SK-N-SH (cell line): ENCODE measurements around the gene NTSR1. TPM values are rescaled to one million over a fixed set of nuclear protein-coding genes. Genes with fewer than 3 reads are reported as not detected.

Experiments used
- CTCF ChIA-PET: fragments of 300-600, 350-600 bp; formaldehyde crosslinking; extraction: SDS; loops from one replicate; lab custom pipeline; 2021; lab: Yijun Ruan, JAX
- POLR2A ChIA-PET: fragments of 350-600 bp; sonication (Branson Sonifier 250); formaldehyde crosslinking; extraction: SDS; loops from one replicate; lab custom pipeline; 2020; ENCODE audit warnings: antibody characterized with exemption, inconsistent platforms; lab: Yijun Ruan, JAX
- DNase-seq: peaks from one replicate; pipeline ENCODE4 v3.0.0; 2012
- H2AFZ ChIP-seq: fragments of 200-600 bp; sonication (generic); 2 replicates; pipeline ENCODE4 v1.8.1; 2016; ENCODE audit warnings: antibody characterized with exemption, mild to moderate bottlenecking, low read depth
- H3F3A ChIP-seq: fragments of 200-600 bp; sonication (generic); replicated peaks from 2 replicates; pipeline ENCODE3; 2016; ENCODE audit warnings: antibody characterized with exemption, mild to moderate bottlenecking; ENCODE audit not compliant: insufficient read depth
- H3K27ac ChIP-seq, 2 experiments: fragments of 200-500 bp in 1 of 2; fragments of 200-600 bp in 1 of 2; sonication (Bioruptor generic) in 1 of 2; sonication (generic), shearing (Covaris generic) in 1 of 2; 2 replicates each; pipeline versions ENCODE4 v1.5.1 to v1.6.1; 2014 to 2016; ENCODE audit warnings: low read depth in 2 of 2, inconsistent platforms in 1 of 2, low read length in 1 of 2, mild to moderate bottlenecking in 1 of 2, mixed read lengths in 1 of 2
- H3K27me3 ChIP-seq: fragments of 200-600 bp; sonication (generic), shearing (Covaris generic); 2 replicates; pipeline ENCODE4 v1.6.1; 2016; ENCODE audit warnings: mixed run types; ENCODE audit not compliant: insufficient read depth
- H3K36me3 ChIP-seq, 2 experiments: fragments of 200-500 bp in 1 of 2; fragments of 200-600 bp in 1 of 2; sonication (Bioruptor generic) in 1 of 2; sonication (generic) in 1 of 2; replicated peaks in 1 of 2; 2 replicates each; pipeline versions ENCODE3 to v1.5.1; 2014 to 2016; ENCODE audit warnings: low read length in 1 of 2, mild to moderate bottlenecking in 1 of 2; ENCODE audit not compliant: insufficient read depth in 2 of 2, control insufficient read depth in 1 of 2
- H3K4me1 ChIP-seq, 2 experiments: fragments of 200-500 bp in 1 of 2; fragments of 200-600 bp in 1 of 2; sonication (Bioruptor generic) in 1 of 2; sonication (generic), shearing (Covaris generic) in 1 of 2; 2 replicates each; pipeline versions ENCODE4 v1.5.1 to v1.6.1; 2014 to 2016; ENCODE audit warnings: low read depth in 1 of 2, low read length in 1 of 2, mixed run types in 1 of 2; ENCODE audit not compliant: insufficient read depth in 2 of 2, control insufficient read depth in 1 of 2
- H3K4me2 ChIP-seq: fragments of 200-600 bp; sonication (generic), shearing (Covaris generic); 2 replicates; pipeline ENCODE4 v1.6.1; 2017; ENCODE audit warnings: mixed run types
- H3K4me3 ChIP-seq, 2 experiments: fragments of 200-500 bp in 1 of 2; fragments of 200-600 bp in 1 of 2; sonication (Bioruptor generic) in 1 of 2; sonication (generic), shearing (Covaris generic) in 1 of 2; 2 replicates each; pipeline versions ENCODE4 v1.5.1 to v1.8.1; 2014 to 2016; ENCODE audit warnings: low read depth in 2 of 2, inconsistent platforms in 1 of 2, low read length in 1 of 2, mild to moderate bottlenecking in 1 of 2, mixed read lengths in 1 of 2, moderate library complexity in 1 of 2
- H3K79me2 ChIP-seq: fragments of 200-600 bp; sonication (generic); 2 replicates; pipeline ENCODE4 v1.8.1; 2017; ENCODE audit warnings: mild to moderate bottlenecking; ENCODE audit not compliant: insufficient read depth
- H3K9ac ChIP-seq: fragments of 200-600 bp; sonication (generic); 2 replicates; pipeline ENCODE4 v1.6.1; 2017; ENCODE audit warnings: mixed run types
- H3K9me2 ChIP-seq: fragments of 200-600 bp; sonication (generic); 2 replicates; pipeline ENCODE4 v1.6.1; 2017; ENCODE audit warnings: mixed run types
- H3K9me3 ChIP-seq: fragments of 200-600 bp; sonication (generic); 2 replicates; pipeline ENCODE4 v1.6.1; 2017; ENCODE audit warnings: mixed run types, mild to moderate bottlenecking, moderate library complexity
- H4K20me1 ChIP-seq: fragments of 200-600 bp; sonication (generic); 2 replicates; pipeline ENCODE4 v1.6.1; 2017; ENCODE audit warnings: mild to moderate bottlenecking, mixed run types; ENCODE audit not compliant: insufficient read depth
- CTCF ChIP-seq: fragments of 200-600 bp; sonication (generic); IDR thresholded peaks from 2 replicates; pipeline ENCODE4 v1.6.1; 2017; ENCODE audit warnings: antibody characterized with exemption, mild to moderate bottlenecking, moderate library complexity
- EZH2phosphoT487 ChIP-seq: fragments of 200-600 bp; sonication (generic); IDR thresholded peaks from 2 replicates; pipeline ENCODE4 v1.6.1; 2017; ENCODE audit warnings: low read depth, mixed run types, mild to moderate bottlenecking, antibody characterized with exemption, moderate library complexity, borderline replicate concordance
- FOSL2 ChIP-seq: IDR thresholded peaks from 2 replicates; pipeline ENCODE4 v1.4.0; 2012; ENCODE audit warnings: low read depth, mild to moderate bottlenecking, moderate library complexity, borderline replicate concordance
- FOXJ3 ChIP-seq: sonication (generic); formaldehyde crosslinking; IDR thresholded peaks from 2 replicates; pipeline ENCODE4 v1.5.1; 2020; ENCODE audit warnings: mild to moderate bottlenecking, missing genetic modification reagents
- IRF3 ChIP-seq: fragments of 150-350 bp; IDR thresholded peaks from 2 replicates; pipeline ENCODE4 v1.6.1; 2016; ENCODE audit warnings: mild to moderate bottlenecking, low read depth, low read length
- MAX ChIP-seq: IDR thresholded peaks from 2 replicates; pipeline ENCODE4 v1.4.0; 2012; ENCODE audit warnings: low read depth
- MEF2A ChIP-seq: IDR thresholded peaks from 2 replicates; pipeline ENCODE4 v1.4.0; 2012; ENCODE audit warnings: low read depth, borderline replicate concordance
- MXI1 ChIP-seq: IDR thresholded peaks from 2 replicates; pipeline ENCODE4 v1.6.1; 2012; ENCODE audit warnings: mild to moderate bottlenecking, low read depth, low read length, improper control_type of control experiment
- NFIC ChIP-seq: IDR thresholded peaks from 2 replicates; pipeline ENCODE4 v1.4.0; 2012; ENCODE audit warnings: borderline replicate concordance
- PBX3 ChIP-seq: IDR thresholded peaks from 2 replicates; pipeline ENCODE4; 2012
- RAD21 ChIP-seq: IDR thresholded peaks from 2 replicates; pipeline ENCODE4 v1.6.1; 2012; ENCODE audit warnings: mild to moderate bottlenecking, low read length
- RCOR1 ChIP-seq: fragments of 150-350 bp; IDR thresholded peaks from 2 replicates; pipeline ENCODE4 v1.6.1; 2017; ENCODE audit warnings: antibody characterized with exemption, low read length
- REST ChIP-seq: IDR thresholded peaks from 2 replicates; pipeline ENCODE4 v1.6.1; 2012; ENCODE audit warnings: mild to moderate bottlenecking, low read depth, low read length, moderate library complexity
- RFX5 ChIP-seq: IDR thresholded peaks from 2 replicates; pipeline ENCODE4 v1.6.1; 2012; ENCODE audit warnings: mild to moderate bottlenecking, improper control_type of control experiment, low read length
- TCF12 ChIP-seq: IDR thresholded peaks from 2 replicates; pipeline ENCODE4 v1.4.0; 2012
- USF1 ChIP-seq: IDR thresholded peaks from 2 replicates; pipeline ENCODE4 v1.4.0; 2012; ENCODE audit warnings: low read depth, borderline replicate concordance
- WGBS: methylation state at CpG from one replicate; pipeline ENCODE4 v1.1.6; 2017; ENCODE audit warnings: low lambda C conversion rate; 5-methylcytosine and 5-hydroxymethylcytosine counted together
- polyA plus RNA-seq, 3 experiments: library from polyadenylated mRNA; depleted of rRNA; stranded (reverse); fragments of >200 nt; gene quantifications; 2 replicates each; pipeline ENCODE4 v1.2.3, GENCODE V29; 2012

Gene NTSR1
- polyA plus RNA-seq, 1 of the 3 experiments (the other 2 are of a cell fraction): 8.2 TPM

GRCh38 chr20:62723351-62723750, 14.7 kb downstream of the NTSR1 start:
- H3K4me1 ChIP-seq: no peaks in the 10 kb centered on the region; a peak in 1 of 4 replicates
- no peaks in the 10 kb centered on the region for H3K36me3 ChIP-seq
- no peak overlapping the region for H3K4me2 ChIP-seq
- H3K27me3 ChIP-seq: no peaks in the 10 kb centered on the region
- TF ChIP-seq TCF12 (peak; percentile 71), NFIC (peak; percentile 67), RAD21 (no peak), USF1 (no peak), EZH2phosphoT487 (no peak), PBX3 (peak; percentile 80)
- no peak overlapping the region for H3K4me3 ChIP-seq
- no peaks in the 10 kb centered on the region for H3K9me2 ChIP-seq
- ChIA-PET CTCF (interaction anchor here (1.1 to 2.6 kb wide), 2 partner anchors 29 to 68 kb away, joined by 5 to 15 read pairs; no protein-coding TSS in a partner anchor), POLR2A (no interaction called here)
- no peaks in the 10 kb centered on the region for H3F3A ChIP-seq
- no peak overlapping the region for H3K27ac ChIP-seq
- H4K20me1 ChIP-seq: no peaks in the 10 kb centered on the region
- WGBS: 10% methylated on average over 2 of the region's 13 CpGs
- H3K9ac ChIP-seq: no peak overlapping the region
- no peaks in the 10 kb centered on the region for H3K79me2 ChIP-seq
- H2AFZ ChIP-seq: no peak overlapping the region
- no peak for DNase-seq
- H3K9me3 ChIP-seq: peaks cover 14% of the 10 kb centered on the region; the same call in 1 of the 2 replicates

- Histone ChIP-seq H3K4me1 (no peaks in the 10 kb centered on the region; a peak in 1 of 4 replicates), H3K4me3 (no peak overlapping the region), H3K36me3 (no peaks in the 10 kb centered on the region), H3K27me3 (no peaks in the 10 kb centered on the region), H3F3A (no peaks in the 10 kb centered on the region), H4K20me1 (no peaks in the 10 kb centered on the region), H3K9me3 (peaks cover 14% of the 10 kb centered on the region; the same call in 1 of the 2 replicates), H3K4me2 (no peak overlapping the region), H2AFZ (no peak overlapping the region), H3K79me2 (no peaks in the 10 kb centered on the region), H3K27ac (no peak overlapping the region), H3K9ac (no peak overlapping the region), H3K9me2 (no peaks in the 10 kb centered on the region)
- CTCF ChIA-PET: interaction anchor here (0.9 to 2.6 kb wide), 3 partner anchors 30 to 67 kb away, joined by 3 to 15 read pairs (median 5); no protein-coding TSS in a partner anchor
- POLR2A ChIA-PET: no interaction called here
- 39% methylated on average over 7 of the region's 11 CpGs for WGBS
- TF ChIP-seq RFX5: no peak
- TF ChIP-seq RCOR1: no peak
- TF ChIP-seq FOXJ3: no peak
- no peak for TF ChIP-seq CTCF
- TF ChIP-seq FOSL2: no peak
- no peak for TF ChIP-seq MAX
- TF ChIP-seq REST: no peak
- no peak for TF ChIP-seq MXI1
- no peak for TF ChIP-seq NFIC
- no peak for TF ChIP-seq IRF3
- TF ChIP-seq MEF2A: no peak
- DNase-seq: no peak
These were observed 15.3 kb downstream of the NTSR1 start for GRCh38 chr20:62723768-62724450.
